WTC11 (cell line): ENCODE measurements around the gene URAD. TPM values are rescaled to one million over a fixed set of nuclear protein-coding genes. Genes with fewer than 3 reads are reported as not detected.

Source experiments
- ATAC-seq: fragments of 200-7000 bp; cut with Tn5 transposase; 2 replicates; pipeline ENCODE4 v1.10.0; 2021; ENCODE audit warnings: mild to moderate bottlenecking, moderate library complexity
- CTCF ChIA-PET: fragments of 300-600 bp; sonication (Branson Sonifier 250); formaldehyde crosslinking; loops from one replicate; lab custom pipeline; 2021; ENCODE audit warnings: antibody characterized with exemption; lab: Charles Lee
- POLR2A ChIA-PET: fragments of 350-600 bp; sonication (Branson Sonifier 250); formaldehyde crosslinking; loops from one replicate; lab custom pipeline; 2021; ENCODE audit warnings: antibody characterized with exemption; lab: Charles Lee
- DNase-seq: peaks from one replicate; pipeline ENCODE4 v3.0.0; 2021; ENCODE audit warnings: low spot score
- H3K27ac Mint-ChIP-seq: 2 replicates; pipeline ENCODE4 v1.8.0; 2021; ENCODE audit warnings: mixed read lengths
- H3K27me3 Mint-ChIP-seq: 2 replicates; pipeline ENCODE4 v1.8.0; 2021; ENCODE audit warnings: low read depth, mild to moderate bottlenecking, moderate library complexity, mixed read lengths
- H3K36me3 Mint-ChIP-seq: 2 replicates; pipeline ENCODE4 v1.8.0; 2021; ENCODE audit warnings: mixed read lengths
- H3K4me1 Mint-ChIP-seq: 2 replicates; pipeline ENCODE4 v1.8.0; 2022; ENCODE audit warnings: mixed read lengths
- H3K4me3 Mint-ChIP-seq: 2 replicates; pipeline ENCODE4 v1.8.0; 2021; ENCODE audit warnings: mild to moderate bottlenecking, moderate library complexity, mixed read lengths
- H3K9me3 Mint-ChIP-seq: 2 replicates; pipeline ENCODE4 v1.8.0; 2021; ENCODE audit warnings: mixed read lengths
- ATF1 ChIP-seq: sonication (generic); formaldehyde crosslinking; IDR thresholded peaks from 2 replicates; pipeline ENCODE4 v1.8.1; 2023; ENCODE audit warnings: mild to moderate bottlenecking, moderate library complexity, missing genetic modification reagents
- ELF4 ChIP-seq: sonication (generic); formaldehyde crosslinking; IDR thresholded peaks from 2 replicates; pipeline ENCODE4 v1.8.1; 2022; ENCODE audit warnings: low read depth, mild to moderate bottlenecking, moderate library complexity, missing genetic modification reagents
- GABPB1 ChIP-seq: sonication (generic); formaldehyde crosslinking; IDR thresholded peaks from 2 replicates; pipeline ENCODE4 v1.8.1; 2023; ENCODE audit warnings: mild to moderate bottlenecking, missing genetic modification reagents
- GRHL2 ChIP-seq: fragments of 250-450 bp; sonication (Bioruptor Pico); IDR thresholded peaks from 2 replicates; pipeline ENCODE4 v1.8.0; 2022; ENCODE audit warnings: mild to moderate bottlenecking, moderate library complexity; ENCODE audit not compliant: insufficient replicate concordance, severe bottlenecking
- NR2C2 ChIP-seq: sonication (generic); formaldehyde crosslinking; IDR thresholded peaks from 2 replicates; pipeline ENCODE4 v1.8.0; 2022; ENCODE audit warnings: mild to moderate bottlenecking, missing genetic modification reagents
- PRRX2 ChIP-seq: fragments of 250-450 bp; sonication (Bioruptor Pico); IDR thresholded peaks from 2 replicates; pipeline ENCODE4 v1.8.0; 2021; ENCODE audit warnings: mild to moderate bottlenecking
- TEAD1 ChIP-seq: sonication (generic); formaldehyde crosslinking; IDR thresholded peaks from 2 replicates; pipeline ENCODE4 v1.8.0; 2022; ENCODE audit warnings: mild to moderate bottlenecking, missing genetic modification reagents
- ZNF263 ChIP-seq: sonication (generic); formaldehyde crosslinking; IDR thresholded peaks from 2 replicates; pipeline ENCODE4 v1.8.1; 2022; ENCODE audit warnings: low read depth, mild to moderate bottlenecking, moderate library complexity, missing genetic modification reagents
- ZNF423 ChIP-seq: fragments of 250-450 bp; sonication (Bioruptor Pico); IDR thresholded peaks from 2 replicates; pipeline ENCODE4 v2.1.2; 2022; ENCODE audit warnings: mild to moderate bottlenecking, moderate library complexity
- total RNA-seq: library from RNA; stranded (reverse); gene quantifications from 3 replicates; pipeline ENCODE4 v1.2.3, GENCODE V29; 2021
- TF ChIP-seq, protein P1 (sequence below): sonication (generic); formaldehyde crosslinking; IDR thresholded peaks from 2 replicates; pipeline ENCODE4 v1.8.1; 2023; ENCODE audit warnings: mild to moderate bottlenecking, missing genetic modification reagents, moderate library complexity
- TF ChIP-seq, protein P2 (sequence below): sonication (generic); formaldehyde crosslinking; IDR thresholded peaks from 2 replicates; pipeline ENCODE4 v1.8.1; 2023; ENCODE audit warnings: mild to moderate bottlenecking, missing genetic modification reagents
- TF ChIP-seq, protein P3 (sequence below): sonication (generic); formaldehyde crosslinking; IDR thresholded peaks from 2 replicates; pipeline ENCODE4 v1.8.0; 2023; ENCODE audit warnings: mild to moderate bottlenecking, missing genetic modification reagents
- TF ChIP-seq, protein P4 (sequence below): fragments of 200-600 bp; IDR thresholded peaks from 2 replicates; pipeline ENCODE4 v1.8.0; 2022; ENCODE audit warnings: antibody characterized with exemption
- TF ChIP-seq, protein P5 (sequence below): sonication (generic); formaldehyde crosslinking; conservative IDR thresholded peaks from 2 replicates; pipeline ENCODE4 v1.8.1; 2023; ENCODE audit warnings: mild to moderate bottlenecking, low read depth, missing genetic modification reagents, moderate library complexity
- TF ChIP-seq, protein P6 (sequence below): sonication (generic); formaldehyde crosslinking; IDR thresholded peaks from 2 replicates; pipeline ENCODE4 v1.8.1; 2022; ENCODE audit warnings: mild to moderate bottlenecking, moderate library complexity, missing genetic modification reagents

Gene URAD
- total RNA-seq, 1 experiment from 2014 or later: not detected

DNA sequence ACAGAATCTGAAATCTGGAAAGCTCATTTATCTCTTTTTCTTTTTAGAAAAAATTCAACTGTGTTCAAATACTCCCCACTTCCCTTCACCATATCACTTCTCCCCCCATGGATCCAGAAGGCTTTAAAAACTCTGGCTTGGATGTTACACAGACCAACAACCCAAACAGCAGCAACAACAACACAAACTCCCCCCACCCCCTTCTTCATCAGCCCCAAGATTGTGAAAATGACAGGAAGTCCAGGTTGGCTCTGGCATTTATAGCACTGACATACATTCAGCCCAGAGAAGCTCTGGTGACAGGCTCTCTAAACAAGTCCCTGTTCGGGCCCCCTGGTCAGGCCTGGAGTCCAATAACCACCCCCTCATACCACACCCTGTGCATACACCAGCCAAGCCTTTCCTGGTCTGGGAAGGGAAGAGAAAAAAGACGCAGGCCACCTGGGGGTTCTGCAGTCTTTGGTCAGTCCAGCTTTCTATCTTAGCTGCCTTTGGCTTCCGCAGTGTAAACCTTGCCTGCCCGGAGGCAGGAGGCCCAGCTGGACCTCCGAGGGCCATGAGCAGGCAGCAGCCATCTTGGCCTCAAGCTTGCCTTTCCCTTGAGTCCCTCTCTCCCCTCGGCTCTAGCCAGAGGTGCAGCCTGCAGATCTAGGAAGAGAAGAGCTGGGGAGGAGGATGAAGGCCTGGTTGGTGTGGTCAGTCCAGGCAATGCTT is 26.2 kb downstream of the URAD start (continued):
- TF ChIP-seq, protein P1, sequence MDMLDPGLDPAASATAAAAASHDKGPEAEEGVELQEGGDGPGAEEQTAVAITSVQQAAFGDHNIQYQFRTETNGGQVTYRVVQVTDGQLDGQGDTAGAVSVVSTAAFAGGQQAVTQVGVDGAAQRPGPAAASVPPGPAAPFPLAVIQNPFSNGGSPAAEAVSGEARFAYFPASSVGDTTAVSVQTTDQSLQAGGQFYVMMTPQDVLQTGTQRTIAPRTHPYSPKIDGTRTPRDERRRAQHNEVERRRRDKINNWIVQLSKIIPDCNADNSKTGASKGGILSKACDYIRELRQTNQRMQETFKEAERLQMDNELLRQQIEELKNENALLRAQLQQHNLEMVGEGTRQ (CRISPR knock-in tag): no peak

DNA sequence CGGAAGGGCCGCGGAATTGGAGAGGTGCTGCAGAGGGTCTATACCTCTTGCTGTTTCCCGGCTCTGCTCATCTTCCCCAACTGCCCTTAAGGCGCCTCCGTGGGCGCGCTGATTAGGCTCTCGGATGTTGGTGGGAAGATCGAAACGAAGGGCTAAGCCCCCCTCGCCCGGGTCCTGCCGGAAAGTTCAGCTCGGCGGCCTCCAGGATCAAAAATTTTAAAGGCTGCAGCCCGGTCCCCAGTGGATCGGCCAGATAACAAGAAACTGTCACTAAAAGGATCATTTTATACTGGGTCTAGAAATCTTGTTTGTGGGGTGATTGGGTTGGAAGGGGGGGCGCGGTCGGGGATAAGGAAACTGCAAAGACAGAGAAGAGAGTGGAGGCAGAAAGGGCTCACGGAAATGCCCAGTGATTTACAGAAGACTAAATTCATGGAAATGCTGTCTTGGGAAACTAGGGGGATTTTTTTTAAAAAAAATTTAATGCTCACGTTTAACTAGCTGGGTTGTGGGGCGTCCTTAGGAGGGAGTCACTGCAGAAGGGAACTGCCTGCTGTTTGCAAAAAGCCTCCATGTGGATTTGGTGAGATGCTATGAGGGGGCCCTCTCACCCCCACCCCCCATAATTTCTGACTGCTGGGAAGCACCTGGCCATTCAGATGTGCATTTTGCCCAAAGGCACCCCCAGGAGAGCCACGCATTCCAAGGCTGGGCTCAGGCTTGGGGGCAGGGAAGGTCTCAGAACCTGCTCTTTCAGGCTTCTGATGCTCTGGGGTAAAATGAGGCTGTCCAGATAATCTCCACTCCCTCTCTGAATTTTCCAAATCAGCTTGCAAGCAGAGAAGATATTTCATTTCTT is 27.0 kb downstream of the URAD start:
- TF ChIP-seq TEAD1 (CRISPR knock-in tag) (peak; percentile 79; the same call in 1 of the 2 replicates), ZNF423 (CRISPR knock-in tag) (peak; percentile 38; the same call in 1 of the 2 replicates)
- TF ChIP-seq, protein P2, sequence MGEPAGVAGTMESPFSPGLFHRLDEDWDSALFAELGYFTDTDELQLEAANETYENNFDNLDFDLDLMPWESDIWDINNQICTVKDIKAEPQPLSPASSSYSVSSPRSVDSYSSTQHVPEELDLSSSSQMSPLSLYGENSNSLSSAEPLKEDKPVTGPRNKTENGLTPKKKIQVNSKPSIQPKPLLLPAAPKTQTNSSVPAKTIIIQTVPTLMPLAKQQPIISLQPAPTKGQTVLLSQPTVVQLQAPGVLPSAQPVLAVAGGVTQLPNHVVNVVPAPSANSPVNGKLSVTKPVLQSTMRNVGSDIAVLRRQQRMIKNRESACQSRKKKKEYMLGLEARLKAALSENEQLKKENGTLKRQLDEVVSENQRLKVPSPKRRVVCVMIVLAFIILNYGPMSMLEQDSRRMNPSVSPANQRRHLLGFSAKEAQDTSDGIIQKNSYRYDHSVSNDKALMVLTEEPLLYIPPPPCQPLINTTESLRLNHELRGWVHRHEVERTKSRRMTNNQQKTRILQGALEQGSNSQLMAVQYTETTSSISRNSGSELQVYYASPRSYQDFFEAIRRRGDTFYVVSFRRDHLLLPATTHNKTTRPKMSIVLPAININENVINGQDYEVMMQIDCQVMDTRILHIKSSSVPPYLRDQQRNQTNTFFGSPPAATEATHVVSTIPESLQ (CRISPR knock-in tag): no peak
- TF ChIP-seq, protein P3, sequence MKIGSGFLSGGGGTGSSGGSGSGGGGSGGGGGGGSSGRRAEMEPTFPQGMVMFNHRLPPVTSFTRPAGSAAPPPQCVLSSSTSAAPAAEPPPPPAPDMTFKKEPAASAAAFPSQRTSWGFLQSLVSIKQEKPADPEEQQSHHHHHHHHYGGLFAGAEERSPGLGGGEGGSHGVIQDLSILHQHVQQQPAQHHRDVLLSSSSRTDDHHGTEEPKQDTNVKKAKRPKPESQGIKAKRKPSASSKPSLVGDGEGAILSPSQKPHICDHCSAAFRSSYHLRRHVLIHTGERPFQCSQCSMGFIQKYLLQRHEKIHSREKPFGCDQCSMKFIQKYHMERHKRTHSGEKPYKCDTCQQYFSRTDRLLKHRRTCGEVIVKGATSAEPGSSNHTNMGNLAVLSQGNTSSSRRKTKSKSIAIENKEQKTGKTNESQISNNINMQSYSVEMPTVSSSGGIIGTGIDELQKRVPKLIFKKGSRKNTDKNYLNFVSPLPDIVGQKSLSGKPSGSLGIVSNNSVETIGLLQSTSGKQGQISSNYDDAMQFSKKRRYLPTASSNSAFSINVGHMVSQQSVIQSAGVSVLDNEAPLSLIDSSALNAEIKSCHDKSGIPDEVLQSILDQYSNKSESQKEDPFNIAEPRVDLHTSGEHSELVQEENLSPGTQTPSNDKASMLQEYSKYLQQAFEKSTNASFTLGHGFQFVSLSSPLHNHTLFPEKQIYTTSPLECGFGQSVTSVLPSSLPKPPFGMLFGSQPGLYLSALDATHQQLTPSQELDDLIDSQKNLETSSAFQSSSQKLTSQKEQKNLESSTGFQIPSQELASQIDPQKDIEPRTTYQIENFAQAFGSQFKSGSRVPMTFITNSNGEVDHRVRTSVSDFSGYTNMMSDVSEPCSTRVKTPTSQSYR: peak; percentile 68; the same call in 1 of the 2 replicates
- Mint-ChIP-seq H3K4me3 (peak overlapping the region; percentile 55), H3K27me3 (peaks cover 100% of the 10 kb centered on the region), H3K36me3 (no peaks in the 10 kb centered on the region), H3K27ac (no peak overlapping the region), H3K9me3 (no peaks in the 10 kb centered on the region), H3K4me1 (peaks cover 44% of the 10 kb centered on the region)
- POLR2A ChIA-PET: no interaction called here
- peak; percentile 13 for ATAC-seq
- DNase-seq: peak; percentile 65
- CTCF ChIA-PET: interaction anchor here (0.7 to 3.6 kb wide), 23 partner anchors 8 to 600 kb away, joined by 3 to 46 read pairs (median 7); partner anchors contain the start of genes CDX2 and PDX1

DNA sequence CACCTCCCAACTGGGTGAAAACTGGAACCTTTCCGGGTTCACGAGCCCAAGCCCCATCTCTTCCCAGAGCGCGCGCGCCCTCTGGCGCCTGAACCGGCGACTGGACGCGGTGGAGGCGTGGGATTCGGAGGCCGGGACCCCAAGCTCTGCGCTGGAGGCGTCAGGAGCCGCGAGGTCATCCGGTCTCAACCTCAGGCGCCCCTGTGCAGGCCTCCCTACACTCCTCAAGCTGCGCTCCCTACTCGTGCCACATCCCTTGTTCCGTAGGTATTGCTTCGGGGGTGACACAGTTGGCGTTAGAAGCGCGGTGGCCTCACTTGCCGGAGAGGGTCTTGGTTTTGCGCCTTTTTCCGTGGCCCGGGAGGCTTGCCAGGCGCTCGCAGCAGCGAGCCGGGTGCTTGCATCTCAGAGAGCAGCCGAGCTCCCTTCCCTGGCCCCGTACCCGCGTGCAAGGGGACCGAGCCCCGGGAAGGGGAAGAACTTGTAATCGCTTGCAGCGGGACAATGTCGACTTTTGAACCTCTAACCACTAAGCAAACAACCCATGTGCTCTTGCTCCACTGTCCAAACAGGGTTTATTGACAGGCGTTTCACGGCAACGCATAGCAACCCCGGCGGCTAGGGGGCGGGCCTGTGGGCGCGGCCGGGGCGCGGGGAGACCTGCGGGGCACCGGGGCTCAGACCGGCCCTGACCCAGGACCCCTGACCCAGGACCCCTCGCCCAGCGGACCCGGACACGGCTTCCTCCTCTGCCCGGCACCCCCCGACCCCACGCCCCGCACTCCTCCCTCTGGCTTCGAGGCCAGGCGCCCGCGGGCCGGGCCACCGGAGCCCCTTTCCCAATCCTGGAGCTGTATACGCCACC is 27.9 kb downstream of the URAD start:
- ChIA-PET CTCF (interaction anchor here (0.5 to 3.6 kb wide), 31 partner anchors 9 to 599 kb away, joined by 3 to 46 read pairs (median 5); partner anchors contain the start of genes CDX2 and PDX1), POLR2A (no interaction called here)
- Mint-ChIP-seq H3K4me1 (peaks cover 37% of the 10 kb centered on the region), H3K27ac (no peak overlapping the region), H3K9me3 (no peaks in the 10 kb centered on the region), H3K4me3 (peak overlapping the region; percentile 56), H3K27me3 (peaks cover 100% of the 10 kb centered on the region), H3K36me3 (no peaks in the 10 kb centered on the region)
- ATAC-seq (peak; percentile 76), DNase-seq (peak; percentile 89)
- TF ChIP-seq PRRX2 (no peak), GABPB1 (peak; percentile 63; the same call in 1 of the 2 replicates), ATF1 (no peak), GRHL2 (CRISPR knock-in tag) (no peak), ZNF263 (CRISPR knock-in tag) (no peak), NR2C2 (CRISPR knock-in tag) (no peak), ELF4 (CRISPR knock-in tag) (no peak)
- TF ChIP-seq, protein P4, sequence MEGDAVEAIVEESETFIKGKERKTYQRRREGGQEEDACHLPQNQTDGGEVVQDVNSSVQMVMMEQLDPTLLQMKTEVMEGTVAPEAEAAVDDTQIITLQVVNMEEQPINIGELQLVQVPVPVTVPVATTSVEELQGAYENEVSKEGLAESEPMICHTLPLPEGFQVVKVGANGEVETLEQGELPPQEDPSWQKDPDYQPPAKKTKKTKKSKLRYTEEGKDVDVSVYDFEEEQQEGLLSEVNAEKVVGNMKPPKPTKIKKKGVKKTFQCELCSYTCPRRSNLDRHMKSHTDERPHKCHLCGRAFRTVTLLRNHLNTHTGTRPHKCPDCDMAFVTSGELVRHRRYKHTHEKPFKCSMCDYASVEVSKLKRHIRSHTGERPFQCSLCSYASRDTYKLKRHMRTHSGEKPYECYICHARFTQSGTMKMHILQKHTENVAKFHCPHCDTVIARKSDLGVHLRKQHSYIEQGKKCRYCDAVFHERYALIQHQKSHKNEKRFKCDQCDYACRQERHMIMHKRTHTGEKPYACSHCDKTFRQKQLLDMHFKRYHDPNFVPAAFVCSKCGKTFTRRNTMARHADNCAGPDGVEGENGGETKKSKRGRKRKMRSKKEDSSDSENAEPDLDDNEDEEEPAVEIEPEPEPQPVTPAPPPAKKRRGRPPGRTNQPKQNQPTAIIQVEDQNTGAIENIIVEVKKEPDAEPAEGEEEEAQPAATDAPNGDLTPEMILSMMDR: peak; percentile 55
- TF ChIP-seq, protein P5, sequence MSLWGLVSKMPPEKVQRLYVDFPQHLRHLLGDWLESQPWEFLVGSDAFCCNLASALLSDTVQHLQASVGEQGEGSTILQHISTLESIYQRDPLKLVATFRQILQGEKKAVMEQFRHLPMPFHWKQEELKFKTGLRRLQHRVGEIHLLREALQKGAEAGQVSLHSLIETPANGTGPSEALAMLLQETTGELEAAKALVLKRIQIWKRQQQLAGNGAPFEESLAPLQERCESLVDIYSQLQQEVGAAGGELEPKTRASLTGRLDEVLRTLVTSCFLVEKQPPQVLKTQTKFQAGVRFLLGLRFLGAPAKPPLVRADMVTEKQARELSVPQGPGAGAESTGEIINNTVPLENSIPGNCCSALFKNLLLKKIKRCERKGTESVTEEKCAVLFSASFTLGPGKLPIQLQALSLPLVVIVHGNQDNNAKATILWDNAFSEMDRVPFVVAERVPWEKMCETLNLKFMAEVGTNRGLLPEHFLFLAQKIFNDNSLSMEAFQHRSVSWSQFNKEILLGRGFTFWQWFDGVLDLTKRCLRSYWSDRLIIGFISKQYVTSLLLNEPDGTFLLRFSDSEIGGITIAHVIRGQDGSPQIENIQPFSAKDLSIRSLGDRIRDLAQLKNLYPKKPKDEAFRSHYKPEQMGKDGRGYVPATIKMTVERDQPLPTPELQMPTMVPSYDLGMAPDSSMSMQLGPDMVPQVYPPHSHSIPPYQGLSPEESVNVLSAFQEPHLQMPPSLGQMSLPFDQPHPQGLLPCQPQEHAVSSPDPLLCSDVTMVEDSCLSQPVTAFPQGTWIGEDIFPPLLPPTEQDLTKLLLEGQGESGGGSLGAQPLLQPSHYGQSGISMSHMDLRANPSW (CRISPR knock-in tag): no peak
- TF ChIP-seq, protein P6, sequence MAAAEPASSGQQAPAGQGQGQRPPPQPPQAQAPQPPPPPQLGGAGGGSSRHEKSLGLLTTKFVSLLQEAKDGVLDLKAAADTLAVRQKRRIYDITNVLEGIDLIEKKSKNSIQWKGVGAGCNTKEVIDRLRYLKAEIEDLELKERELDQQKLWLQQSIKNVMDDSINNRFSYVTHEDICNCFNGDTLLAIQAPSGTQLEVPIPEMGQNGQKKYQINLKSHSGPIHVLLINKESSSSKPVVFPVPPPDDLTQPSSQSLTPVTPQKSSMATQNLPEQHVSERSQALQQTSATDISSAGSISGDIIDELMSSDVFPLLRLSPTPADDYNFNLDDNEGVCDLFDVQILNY (CRISPR knock-in tag): no peak
